Activated CD8-positive, alpha-beta T cell treated with anti-CD3 and anti-CD28 coated beads for 36 hours (primary cell): ENCODE measurements around the gene CEP57L1. TPM values are rescaled to one million over a fixed set of nuclear protein-coding genes. Genes with fewer than 3 reads are reported as not detected.
A peak's percentile ranks its signal among the peaks of the same experiment; 100 is the strongest.
"Not testable (repeated sequence)": the region's sequence is repeated elsewhere in the genome, so short reads cannot be mapped to it uniquely, and the experiment has no call there.

Source experiments
- ATAC-seq: fragments of 200-7000 bp; cut with Tn5 transposase; one replicate; pipeline ENCODE4 v1.10.0; 2021; ENCODE audit warnings: mild to moderate bottlenecking, moderate library complexity
- CTCF ChIA-PET: fragments of 350-600 bp; sonication (Branson Sonifier 250); formaldehyde crosslinking; loops from one replicate; lab custom pipeline; 2021; ENCODE audit warnings: antibody characterized with exemption; lab: Charles Lee
- POLR2A ChIA-PET: fragments of 350-600 bp; sonication (Branson Sonifier 250); formaldehyde crosslinking; loops from one replicate; lab custom pipeline; 2021; ENCODE audit warnings: antibody characterized with exemption; lab: Charles Lee
- DNase-seq: peaks from one replicate; pipeline ENCODE4 v3.0.0-alpha.2; 2020
- H3K27ac Mint-ChIP-seq: one replicate; pipeline ENCODE4 v1.8.0; 2021; ENCODE audit warnings: mild to moderate bottlenecking, mixed read lengths
- H3K27me3 Mint-ChIP-seq: one replicate; pipeline ENCODE4 v1.8.0; 2021; ENCODE audit warnings: mixed read lengths
- H3K36me3 Mint-ChIP-seq: one replicate; pipeline ENCODE4 v1.8.0; 2021; ENCODE audit warnings: low read depth, mixed read lengths
- H3K4me1 Mint-ChIP-seq: one replicate; pipeline ENCODE4 v1.8.0; 2021; ENCODE audit warnings: low read depth, mixed read lengths
- H3K4me3 Mint-ChIP-seq: one replicate; pipeline ENCODE4 v1.8.0; 2021; ENCODE audit warnings: mild to moderate bottlenecking, moderate library complexity, mixed read lengths
- H3K9me3 Mint-ChIP-seq: one replicate; pipeline ENCODE4 v1.8.0; 2021; ENCODE audit warnings: mixed read lengths
- CTCF ChIP-seq: fragments of 200-600 bp; IDR thresholded peaks from one replicate; pipeline ENCODE4 v1.8.0; 2022; ENCODE audit warnings: antibody characterized with exemption, mild to moderate bottlenecking
- intact Hi-C: fragments of 100-400 bp; cut with micrococcal nuclease; formaldehyde crosslinking; loops from one replicate; pipeline ENCODE4 v1.10.0; 2022
- total RNA-seq, 2 experiments: library from RNA; stranded (reverse); gene quantifications; one replicate each; pipeline ENCODE4 v1.2.3, GENCODE V29; 2021

The CEP57L1 gene
- total RNA-seq, 2 experiments from 2014 or later, result 25.0 to 25.8 TPM

- TF ChIP-seq CTCF, result no peak
- CTCF ChIA-PET, result interaction anchor here (0.8 to 3.9 kb wide), 53 partner anchors 8 to 851 kb away, joined by 3 to 111 read pairs (median 5); partner anchors contain the start of genes AK9, CD164, FIG4 and PPIL6
- Mint-ChIP-seq H3K4me3 (no peak overlapping the region), H3K27ac (no peak overlapping the region), H3K36me3 (peaks cover 7% of the 10 kb centered on the region), H3K27me3 (peaks cover 3% of the 10 kb centered on the region), H3K9me3 (peaks cover 15% of the 10 kb centered on the region), H3K4me1 (no peaks in the 10 kb centered on the region)
- intact Hi-C loops, result loop anchor here (2.0 kb wide), 1 partner anchor 195 kb away; the partner anchor contains the start of gene CD164
- ATAC-seq, result peak; percentile 27
- POLR2A ChIA-PET, result interaction anchor here (2.4 kb wide), 1 partner anchor 194 kb away, joined by 18 read pairs; the partner anchor contains the start of gene CD164
- DNase-seq, result no peak
Measured at GRCh38 chr6:109188115-109188411, 92.8 kb downstream of the CEP57L1 start.

- intact Hi-C loops, H3K27ac Mint-ChIP-seq, H3K4me3 Mint-ChIP-seq: not testable (repeated sequence)
Measured at GRCh38 chr6:109191368-109191767, 96.1 kb downstream of the CEP57L1 start.

GRCh38 chr6:109192865-109193264 lies 97.6 kb downstream of the CEP57L1 start:
- intact Hi-C loops, result no loop called here
- no peak overlapping the region for H3K27ac Mint-ChIP-seq
- H3K27me3 Mint-ChIP-seq, result no peaks in the 10 kb centered on the region
- peaks cover 15% of the 10 kb centered on the region for H3K9me3 Mint-ChIP-seq
- no peak overlapping the region for H3K4me3 Mint-ChIP-seq
- no peaks in the 10 kb centered on the region for H3K4me1 Mint-ChIP-seq
- H3K36me3 Mint-ChIP-seq, result peaks cover 7% of the 10 kb centered on the region
- DNase-seq (no peak), ATAC-seq (no peak)
- ChIA-PET CTCF (interaction anchor here (0.8 kb wide), 1 partner anchor 190 kb away, joined by 3 read pairs; no protein-coding TSS in a partner anchor), POLR2A (no interaction called here)
- TF ChIP-seq CTCF, result no peak

More at GRCh38 chr6:109191368-109191767, 96.1 kb downstream of the CEP57L1 start:
- ATAC-seq, POLR2A ChIA-PET, H3K36me3 Mint-ChIP-seq, H3K4me1 Mint-ChIP-seq, H3K27me3 Mint-ChIP-seq: not testable (repeated sequence)
- DNase-seq, result peak; percentile 5
- CTCF ChIA-PET, result interaction anchor here (1.8 kb wide), 1 partner anchor 194 kb away, joined by 4 read pairs; no protein-coding TSS in a partner anchor
- peaks cover 15% of the 10 kb centered on the region for H3K9me3 Mint-ChIP-seq

GRCh38 chr6:109194880-109195279 lies 99.6 kb downstream of the CEP57L1 start:
- Mint-ChIP-seq H3K4me3 (no peak overlapping the region), H3K4me1 (no peaks in the 10 kb centered on the region), H3K27ac (no peak overlapping the region), H3K27me3 (peaks cover 2% of the 10 kb centered on the region), H3K9me3 (peaks cover 15% of the 10 kb centered on the region), H3K36me3 (peaks cover 7% of the 10 kb centered on the region)
- intact Hi-C loops, result no loop called here
- TF ChIP-seq CTCF, result no peak
- DNase-seq, result no peak
- ATAC-seq, result no peak
- CTCF ChIA-PET, result interaction anchor here (0.7 to 1.3 kb wide), 3 partner anchors 14 to 56 kb away, joined by 3 read pairs; no protein-coding TSS in a partner anchor
- POLR2A ChIA-PET, result no interaction called here

GRCh38 chr6:109197061-109197460 lies 101.8 kb downstream of the CEP57L1 start:
- ChIA-PET CTCF (interaction anchor here (1.1 to 3.0 kb wide), 2 partner anchors 9 to 13 kb away, joined by 3 to 22 read pairs; no protein-coding TSS in a partner anchor), POLR2A (interaction anchor here (1.1 kb wide), 1 partner anchor 177 kb away, joined by 4 read pairs; no protein-coding TSS in a partner anchor)
- H3K4me1 Mint-ChIP-seq, result no peaks in the 10 kb centered on the region
- ATAC-seq (no peak), DNase-seq (no peak)
- H3K27me3 Mint-ChIP-seq, result peaks cover 2% of the 10 kb centered on the region
- no peak for TF ChIP-seq CTCF
- peaks cover 4% of the 10 kb centered on the region for H3K36me3 Mint-ChIP-seq
- peaks cover 5% of the 10 kb centered on the region for H3K9me3 Mint-ChIP-seq
- intact Hi-C loops, result no loop called here
- no peak overlapping the region for H3K4me3 Mint-ChIP-seq
- no peak overlapping the region for H3K27ac Mint-ChIP-seq
